ENCODE measurements around the gene CYP2C19.
"Not testable (repeated sequence)": the region's sequence is repeated elsewhere in the genome, so short reads cannot be mapped to it uniquely, and the experiment has no call there.

Gene CYP2C19

DNA sequence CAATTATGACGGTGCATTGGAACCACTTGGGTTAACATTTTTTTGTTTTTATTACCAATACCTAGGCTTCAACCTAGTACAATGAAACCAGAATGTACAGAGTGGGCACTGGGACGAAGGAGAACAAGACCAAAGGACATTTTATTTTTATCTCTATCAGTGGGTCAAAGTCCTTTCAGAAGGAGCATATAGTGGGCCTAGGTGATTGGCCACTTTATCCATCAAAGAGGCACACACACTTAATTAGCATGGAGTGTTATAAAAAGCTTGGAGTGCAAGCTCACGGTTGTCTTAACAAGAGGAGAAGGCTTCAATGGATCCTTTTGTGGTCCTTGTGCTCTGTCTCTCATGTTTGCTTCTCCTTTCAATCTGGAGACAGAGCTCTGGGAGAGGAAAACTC, at the start of gene CYP2C19:
Gene CYP2C19 (plus strand): TSS at position 289 of the 400 bp plus-strand sequence. CDS start 25 bp downstream, at position 314.
- DNase-seq, result no peak

DNA sequence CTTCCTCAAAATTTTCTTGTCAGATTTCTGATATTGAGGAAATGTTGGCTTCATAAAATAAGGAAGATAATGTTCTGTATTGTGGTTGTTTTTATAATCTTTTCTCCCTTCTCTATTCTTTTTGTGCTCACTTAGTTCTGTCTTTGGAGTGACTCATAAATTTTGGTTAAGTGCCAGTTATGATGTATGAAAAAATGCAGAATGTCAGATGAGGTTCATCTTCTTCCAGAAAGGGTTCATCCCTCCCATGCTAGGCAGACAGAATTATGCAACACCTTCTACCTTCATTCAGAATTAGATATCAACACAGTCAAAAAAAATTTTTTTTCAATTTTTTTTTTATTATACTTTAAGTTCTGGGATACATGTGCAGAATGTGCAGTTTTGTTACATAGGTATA, 36.6 kb upstream of the CYP2C19 start:
- peak; percentile 17 for DNase-seq

DNA sequence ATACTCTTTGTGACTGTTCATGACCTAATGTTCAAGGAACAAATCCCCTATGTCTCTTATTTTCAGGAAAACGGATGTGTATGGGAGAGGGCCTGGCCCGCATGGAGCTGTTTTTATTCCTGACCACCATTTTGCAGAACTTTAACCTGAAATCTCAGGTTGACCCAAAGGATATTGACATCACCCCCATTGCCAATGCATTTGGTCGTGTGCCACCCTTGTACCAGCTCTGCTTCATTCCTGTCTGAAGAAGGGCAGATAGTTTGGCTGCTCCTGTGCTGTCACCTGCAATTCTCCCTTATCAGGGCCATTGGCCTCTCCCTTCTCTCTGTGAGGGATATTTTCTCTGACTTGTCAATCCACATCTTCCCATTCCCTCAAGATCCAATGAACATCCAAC, 27.3 kb upstream of the CYP2C19 start:
- no peak for DNase-seq

DNA sequence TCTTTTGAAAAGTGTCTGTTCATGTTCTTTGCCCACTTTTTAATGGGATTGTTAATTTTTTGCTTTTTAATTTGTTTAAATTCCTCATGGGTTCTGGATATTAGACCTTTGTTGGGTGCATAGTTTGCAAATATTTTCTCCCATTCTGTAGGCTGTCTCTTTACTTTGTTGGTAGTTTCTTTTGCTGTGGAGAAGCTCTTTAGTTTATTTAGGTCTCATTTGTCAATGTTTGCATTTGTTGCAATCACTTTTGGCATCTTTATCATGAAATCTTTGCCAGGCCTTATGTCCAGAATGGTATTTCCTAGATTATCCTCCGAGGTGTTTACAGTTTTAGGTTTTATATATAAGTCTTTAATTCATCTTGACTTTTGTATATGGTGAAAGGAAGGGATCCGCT, 23.9 kb upstream of the CYP2C19 start:
- DNase-seq, result no peak

DNA sequence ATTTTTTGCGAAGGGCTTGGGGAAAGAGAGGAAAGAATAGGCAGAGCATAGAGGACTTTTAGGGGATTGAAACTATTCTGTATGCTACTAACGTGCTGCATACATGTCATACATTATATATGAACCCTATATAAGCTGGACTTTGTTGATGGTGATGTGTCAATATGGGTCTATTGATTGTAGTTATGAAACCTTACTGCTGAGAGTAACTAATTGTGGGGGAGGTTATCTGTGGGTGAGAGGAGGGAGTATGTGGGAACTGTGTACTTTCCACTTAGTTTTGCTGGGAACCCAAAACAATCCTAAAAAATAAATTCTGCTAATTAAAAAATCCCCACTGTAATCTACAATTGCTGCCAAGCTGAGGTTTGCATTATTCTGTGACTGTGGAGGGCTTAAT, 15.3 kb upstream of the CYP2C19 start:
- no peak for DNase-seq

DNA sequence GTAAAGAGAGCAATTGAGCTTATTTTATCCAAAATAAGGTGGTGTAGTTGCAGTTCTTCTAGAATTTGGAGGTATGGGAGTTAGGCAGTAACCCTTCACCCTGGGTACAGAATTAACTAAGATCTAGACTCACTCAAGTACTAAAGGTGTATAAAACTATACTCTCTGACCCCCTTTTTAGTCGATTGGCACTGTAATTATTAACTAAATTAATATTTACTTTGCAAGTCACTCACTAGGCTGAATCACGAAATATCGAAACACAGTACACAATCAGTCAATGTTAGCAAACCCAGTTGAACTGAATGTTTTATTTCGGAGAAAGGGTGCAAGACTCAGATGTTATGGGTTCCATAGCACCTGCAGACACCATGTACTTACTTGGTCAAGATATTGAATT, 14.6 kb upstream of the CYP2C19 start:
- DNase-seq, result no peak

DNA sequence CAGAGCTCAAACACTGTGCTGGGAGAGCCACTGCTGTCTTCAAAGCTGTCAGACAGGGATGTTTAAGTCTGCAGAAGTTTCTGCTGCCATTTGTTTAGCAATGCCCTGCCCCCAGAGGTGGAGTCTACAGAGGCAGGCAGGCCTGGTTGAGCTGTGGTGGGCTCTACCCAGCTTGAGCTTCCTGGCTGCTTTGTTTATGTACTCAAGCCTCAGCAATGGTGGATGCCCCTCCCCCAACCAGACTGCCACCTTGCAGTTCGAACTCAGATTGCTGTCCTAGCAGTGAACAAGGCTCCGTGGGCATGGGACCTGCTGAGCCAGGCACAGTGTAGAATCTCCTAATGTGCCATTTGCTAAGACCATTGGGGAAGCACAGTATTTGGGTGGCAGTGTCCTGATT, 4.6 kb upstream of the CYP2C19 start:
- no peak for DNase-seq

DNA sequence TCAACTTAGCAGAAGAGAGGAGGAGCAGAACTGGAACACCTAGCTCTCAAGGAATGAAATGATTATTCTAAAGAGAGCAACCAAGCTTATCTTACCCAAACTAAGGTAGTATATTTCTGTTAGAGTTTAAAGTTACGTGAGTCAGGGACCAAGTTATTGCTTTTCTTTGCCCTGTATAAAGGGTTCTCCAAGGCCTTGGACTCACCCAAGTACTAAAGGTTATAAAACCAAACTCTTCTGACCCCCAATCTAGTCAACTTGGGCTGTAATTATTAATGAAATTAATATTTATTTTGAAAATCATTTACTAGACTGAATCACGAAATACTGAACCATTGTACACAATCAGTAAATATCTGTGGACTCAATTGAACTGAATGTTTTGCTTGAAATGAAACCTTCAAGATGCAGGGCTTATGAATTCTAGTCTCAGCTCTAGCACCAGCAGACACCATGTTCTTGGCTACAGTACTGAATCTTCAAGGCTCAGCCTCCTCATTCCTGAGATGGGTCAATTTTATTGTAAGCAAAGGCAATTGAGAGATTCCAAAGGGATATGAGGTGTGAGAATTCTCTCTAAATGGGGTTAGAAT, 1.8 kb upstream of the CYP2C19 start:
- DNase-seq, result no peak

DNA sequence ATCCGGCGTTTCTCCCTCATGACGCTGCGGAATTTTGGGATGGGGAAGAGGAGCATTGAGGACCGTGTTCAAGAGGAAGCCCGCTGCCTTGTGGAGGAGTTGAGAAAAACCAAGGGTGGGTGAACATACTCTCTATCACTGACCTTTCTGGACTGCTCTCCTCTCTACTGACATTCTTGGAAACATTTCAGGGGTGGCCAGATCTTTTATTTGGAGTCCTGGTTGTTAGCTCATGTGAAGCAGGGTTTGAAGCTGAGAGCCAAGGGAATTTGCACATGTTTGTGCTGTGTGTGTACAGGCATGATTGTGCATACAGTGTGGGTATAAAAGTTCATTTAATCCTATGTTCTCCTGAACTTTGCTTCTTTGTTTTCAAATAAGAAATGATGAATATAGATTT, 12.9 kb downstream of the CYP2C19 start:
- not testable (repeated sequence) for DNase-seq

DNA sequence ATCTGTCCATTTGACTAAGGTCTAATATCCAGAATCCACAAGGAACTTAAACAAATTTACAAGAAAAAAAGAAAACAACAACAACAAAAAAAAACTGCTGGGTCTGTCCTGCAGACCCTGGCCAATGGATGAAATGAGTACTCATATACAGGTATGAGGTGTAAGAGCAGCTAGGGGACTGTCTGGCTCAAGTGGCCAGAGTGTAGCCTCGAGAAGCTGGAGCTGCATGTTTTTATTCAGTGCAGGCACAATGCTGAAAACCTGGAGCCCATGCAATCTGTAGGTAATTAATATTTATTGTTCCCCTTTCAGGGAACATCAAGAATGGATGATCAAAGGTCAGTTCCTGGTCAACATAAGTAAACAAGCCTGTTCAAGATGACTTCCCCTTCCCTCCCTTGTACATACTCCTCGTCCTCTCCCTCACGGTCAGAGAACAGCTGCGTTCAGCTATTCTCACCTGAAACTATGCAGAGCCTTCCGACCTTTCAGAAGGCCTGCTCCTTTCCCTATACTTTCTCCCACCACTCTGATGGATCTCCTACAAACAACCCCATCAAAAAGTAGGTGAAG, 15.5 kb downstream of the CYP2C19 start:
- no peak for DNase-seq

DNA sequence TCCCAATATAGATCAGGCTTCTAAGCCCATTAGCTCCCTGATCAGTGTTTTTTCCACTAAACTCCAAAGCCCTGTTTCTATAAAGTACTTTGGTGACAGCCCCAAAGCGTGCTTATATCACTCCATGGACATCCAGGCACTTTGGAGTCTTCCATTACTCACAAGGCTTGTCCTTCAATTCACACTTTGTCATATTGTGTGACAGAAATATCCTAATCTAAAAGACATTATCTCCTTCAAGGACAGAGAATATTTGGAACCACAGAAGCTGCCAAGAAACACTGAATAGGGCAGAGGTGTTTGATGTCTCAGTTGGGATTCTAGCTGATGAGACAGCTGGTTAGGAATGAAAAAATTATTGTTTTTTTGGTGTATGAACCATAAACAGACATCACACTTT, 18.4 kb downstream of the CYP2C19 start:
- DNase-seq, result no peak

DNA sequence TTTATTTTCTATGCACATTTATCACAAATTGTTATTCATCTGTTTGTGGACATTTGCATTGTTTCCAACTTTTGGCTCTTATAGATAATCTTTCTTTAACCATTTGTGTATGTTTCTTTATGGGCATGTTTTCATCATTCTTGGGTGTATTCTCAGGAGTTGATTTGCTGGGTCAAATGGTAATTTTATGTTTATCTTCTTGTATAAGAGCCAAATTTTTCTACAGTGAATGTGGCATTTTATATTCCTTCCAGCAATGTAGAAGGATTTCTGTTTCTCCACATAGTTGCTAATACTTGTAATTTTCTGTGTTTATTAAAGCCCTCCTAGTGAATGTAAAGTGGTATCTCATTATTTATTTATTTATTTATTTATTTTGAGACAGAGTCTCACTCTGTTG, 21.8 kb downstream of the CYP2C19 start:
- no peak for DNase-seq

DNA sequence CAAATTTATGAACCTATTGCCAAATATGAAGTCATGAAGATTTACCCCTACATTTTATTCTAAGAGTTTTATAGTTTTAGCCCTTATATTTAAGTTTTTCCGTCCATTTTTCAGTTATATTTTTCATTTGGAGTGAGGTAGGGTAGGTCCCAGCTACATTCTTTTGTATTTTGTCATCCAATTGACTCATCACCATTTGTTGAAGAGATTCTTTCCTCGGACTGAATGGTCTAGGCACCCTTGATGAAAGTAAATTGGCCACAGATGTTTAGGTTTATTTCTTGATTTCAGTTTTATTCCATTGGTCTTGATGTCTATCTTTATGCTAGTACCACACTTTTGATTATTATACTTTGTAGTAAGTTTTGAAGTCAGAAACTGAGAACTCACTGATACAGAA, 22.7 kb downstream of the CYP2C19 start:
- peak; percentile 21 for DNase-seq

DNA sequence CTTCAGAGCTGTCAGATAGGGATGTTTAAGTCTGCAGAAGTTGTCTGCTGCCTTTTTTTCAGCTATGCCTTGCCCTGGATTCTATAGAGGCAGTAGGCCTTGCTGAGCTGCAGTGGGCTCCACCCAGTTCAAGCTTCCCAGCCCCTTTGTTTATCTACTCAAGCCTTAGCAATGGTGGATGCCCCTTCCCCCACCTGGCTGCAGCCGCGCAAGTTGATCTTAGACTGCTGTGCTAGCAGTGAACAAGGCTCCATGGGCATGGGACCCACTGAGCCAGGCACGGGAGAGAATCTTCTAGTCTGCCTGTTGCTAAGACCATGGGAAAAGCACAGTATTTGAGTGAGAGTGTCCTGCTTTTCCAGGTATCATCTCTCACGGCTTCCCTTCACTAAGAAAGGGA, 38.1 kb downstream of the CYP2C19 start:
- DNase-seq, result not testable (repeated sequence)

DNA sequence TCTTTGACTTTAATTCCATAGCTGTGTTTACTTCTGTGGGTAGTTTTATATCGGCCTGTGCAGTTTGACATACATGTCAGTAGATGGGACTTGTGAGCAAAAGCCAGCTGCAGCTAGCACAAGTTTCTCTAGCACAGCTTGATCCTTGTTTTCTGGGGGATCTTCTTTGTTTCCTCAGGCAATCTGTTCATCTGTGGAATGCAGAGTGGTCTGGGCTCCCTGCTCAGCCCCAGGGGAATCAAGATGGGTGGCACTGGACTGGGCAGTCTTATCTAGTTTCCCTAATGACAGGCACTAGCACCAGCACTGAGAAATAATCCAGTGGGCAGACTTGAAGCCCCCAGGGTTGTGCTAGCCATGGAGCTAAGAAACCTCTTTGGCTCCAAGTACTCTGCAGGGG, 40.8 kb downstream of the CYP2C19 start:
- no peak for DNase-seq

DNA sequence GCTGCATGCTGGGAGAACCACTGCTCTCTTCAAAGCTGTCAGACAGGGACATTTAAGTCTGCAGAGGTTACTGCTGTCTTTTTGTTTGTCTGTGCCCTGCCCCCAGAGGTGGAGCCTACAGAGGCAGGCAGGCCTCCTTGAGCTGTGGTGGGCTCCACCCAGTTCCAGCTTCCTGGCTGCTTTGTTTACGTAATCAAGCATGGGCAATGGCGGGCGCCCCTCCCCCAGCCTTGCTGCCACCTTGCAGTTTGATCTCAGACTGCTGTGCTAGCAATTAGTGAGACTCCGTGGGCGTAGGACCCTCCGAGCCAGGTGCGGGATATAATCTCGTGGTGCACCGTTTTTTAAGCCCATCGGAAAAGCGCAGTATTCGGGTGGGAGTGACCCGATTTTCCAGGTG, 67.5 kb downstream of the CYP2C19 start:
- DNase-seq, result not testable (repeated sequence)

DNA sequence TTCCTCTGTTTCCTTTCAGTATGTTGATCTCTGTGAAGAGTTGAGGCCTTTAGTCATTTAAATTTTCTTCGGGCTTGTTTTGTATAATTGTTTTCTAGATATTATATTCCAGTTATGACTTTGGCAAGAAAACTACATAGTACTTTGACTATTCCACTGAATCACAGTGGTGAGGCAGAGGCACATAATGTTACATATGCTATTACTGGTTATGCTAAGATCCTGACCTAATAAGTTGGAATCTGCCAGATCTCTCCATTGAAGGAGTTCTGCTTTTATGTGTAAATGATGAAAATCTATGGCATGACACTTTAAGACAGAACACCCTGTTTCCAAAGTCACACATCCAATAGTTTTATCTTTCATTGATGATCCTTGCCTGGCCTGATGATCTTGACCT, 83.7 kb downstream of the CYP2C19 start:
- no peak for DNase-seq

DNA sequence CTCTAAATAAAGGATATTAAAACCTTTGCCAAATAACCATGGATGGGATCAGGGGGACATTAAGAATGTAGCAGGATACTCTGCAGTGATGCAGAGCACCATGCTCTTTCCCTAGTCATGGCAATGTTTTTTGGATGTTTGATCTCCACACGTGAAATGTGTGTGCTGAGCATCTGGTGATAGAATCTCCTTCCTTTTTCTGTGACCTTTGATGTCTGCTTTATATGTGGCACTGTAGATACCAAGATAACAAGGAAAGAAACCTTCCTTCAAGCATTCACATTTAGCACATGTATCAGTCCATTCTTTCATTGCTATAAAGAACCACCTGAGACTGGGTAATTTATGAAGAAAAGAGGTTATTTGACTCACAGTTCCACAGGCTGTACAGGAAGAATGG, 88.3 kb downstream of the CYP2C19 start:
- no peak for DNase-seq

DNA sequence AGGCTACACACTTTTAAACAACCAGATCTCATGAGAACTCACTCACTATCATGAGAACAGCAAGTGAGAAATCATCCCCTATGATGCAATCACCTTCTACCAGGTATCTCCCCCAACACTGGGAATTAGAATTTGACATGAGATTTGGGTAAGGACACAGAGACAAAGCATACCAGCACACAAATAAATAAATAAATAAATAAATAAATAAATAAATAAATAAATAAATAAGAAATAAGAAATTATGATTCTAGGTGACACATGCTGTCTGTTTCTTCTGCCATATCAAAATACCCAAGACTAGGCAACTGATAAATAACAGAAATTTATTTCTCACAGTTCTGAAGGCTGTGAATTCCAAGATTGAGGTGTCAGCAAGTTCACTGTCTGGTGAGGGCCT, 88.8 kb downstream of the CYP2C19 start:
- no peak for DNase-seq

DNA sequence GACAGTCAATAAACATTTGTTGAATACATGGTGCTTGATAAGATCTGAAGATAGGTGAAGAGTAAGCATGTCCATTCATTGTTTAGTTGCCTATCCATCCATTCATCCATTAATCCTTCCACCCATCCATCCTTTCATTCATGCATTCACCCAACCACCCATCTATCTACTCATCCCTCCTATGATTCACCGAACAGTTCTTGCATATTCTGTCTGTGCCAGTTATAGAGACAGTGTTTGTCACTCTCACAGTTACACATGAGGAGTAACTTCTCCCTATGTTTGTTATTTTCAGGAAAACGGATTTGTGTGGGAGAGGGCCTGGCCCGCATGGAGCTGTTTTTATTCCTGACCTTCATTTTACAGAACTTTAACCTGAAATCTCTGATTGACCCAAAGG, 90.0 kb downstream of the CYP2C19 start:
- no peak for DNase-seq

DNA sequence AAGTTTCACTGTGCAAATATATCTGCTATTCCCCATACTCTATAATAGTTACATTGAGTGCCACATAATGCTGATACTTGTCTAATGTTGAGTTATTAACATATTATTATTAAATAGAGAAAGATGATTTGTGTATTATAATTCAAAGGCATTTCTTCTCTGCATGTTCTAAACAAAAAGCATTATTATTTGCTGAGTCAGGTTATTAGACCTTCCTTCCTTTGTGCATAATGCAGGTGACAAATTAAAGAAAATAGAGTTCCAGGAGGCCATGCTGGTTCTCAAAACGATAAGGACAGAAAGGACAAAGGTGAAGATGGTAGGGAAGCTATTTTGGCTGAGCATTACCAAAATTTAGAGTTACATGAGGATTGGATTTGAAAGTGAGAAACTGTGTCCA, 90.6 kb downstream of the CYP2C19 start:
- DNase-seq, result no peak

DNA sequence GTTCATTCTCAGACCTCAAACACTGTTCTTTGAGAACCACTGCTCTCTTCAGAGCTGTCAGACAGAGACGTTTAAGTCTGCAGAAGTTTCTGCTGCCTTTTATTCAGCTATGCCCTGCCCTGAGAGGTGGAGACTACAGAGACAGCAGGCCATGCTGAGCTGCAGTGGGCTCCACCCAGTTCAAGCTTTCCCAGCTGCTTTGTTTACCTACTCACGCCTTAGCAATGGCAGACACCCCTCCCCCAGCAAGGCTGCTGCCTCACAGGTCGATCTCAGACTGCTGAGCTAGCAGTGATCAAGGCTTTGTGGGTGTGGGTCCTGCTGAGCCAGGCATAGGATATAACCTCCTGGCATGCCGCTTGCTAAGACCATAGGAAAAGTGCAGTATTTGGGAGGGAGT, 95.5 kb downstream of the CYP2C19 start:
- DNase-seq, result no peak

DNA sequence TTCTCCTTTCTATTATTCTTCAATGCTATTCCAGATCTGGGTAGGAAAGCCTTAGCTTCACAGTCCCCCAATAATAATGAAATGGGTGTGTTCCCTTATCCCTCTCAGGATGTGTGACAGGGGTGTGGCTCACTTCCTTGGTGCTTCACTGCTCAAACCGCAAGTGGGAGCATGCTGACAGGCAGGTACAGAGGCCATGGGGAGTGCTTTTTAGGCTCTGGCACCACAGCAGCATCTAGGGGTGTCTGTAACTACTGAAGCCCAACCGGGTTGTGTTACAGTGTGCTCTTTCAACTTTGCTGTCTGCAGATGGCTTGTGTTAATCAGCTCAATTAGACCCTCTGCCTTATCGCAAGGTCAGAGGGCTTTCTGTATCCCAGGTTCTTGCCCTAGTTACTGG, 96.6 kb downstream of the CYP2C19 start:
- no peak for DNase-seq

DNA sequence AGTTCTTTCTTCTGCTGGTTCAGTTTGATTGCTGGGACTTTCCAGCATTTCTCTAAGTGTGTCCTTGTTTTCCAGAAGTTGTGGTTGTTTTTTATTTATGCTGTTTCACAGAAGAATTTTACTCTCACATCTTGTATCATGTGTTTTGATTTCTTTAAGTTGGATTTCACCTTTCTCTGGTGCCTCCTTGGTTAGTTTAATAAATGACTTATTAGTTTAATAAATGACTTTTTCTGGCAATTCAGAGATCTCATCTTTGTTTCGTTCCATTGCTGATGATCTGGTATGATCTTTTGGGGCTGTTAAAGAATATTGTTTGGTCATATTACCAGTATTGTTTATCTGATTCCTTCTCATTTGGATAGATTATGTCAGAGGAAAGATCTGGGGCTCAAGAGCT, 116.2 kb downstream of the CYP2C19 start:
- DNase-seq, result no peak

DNA sequence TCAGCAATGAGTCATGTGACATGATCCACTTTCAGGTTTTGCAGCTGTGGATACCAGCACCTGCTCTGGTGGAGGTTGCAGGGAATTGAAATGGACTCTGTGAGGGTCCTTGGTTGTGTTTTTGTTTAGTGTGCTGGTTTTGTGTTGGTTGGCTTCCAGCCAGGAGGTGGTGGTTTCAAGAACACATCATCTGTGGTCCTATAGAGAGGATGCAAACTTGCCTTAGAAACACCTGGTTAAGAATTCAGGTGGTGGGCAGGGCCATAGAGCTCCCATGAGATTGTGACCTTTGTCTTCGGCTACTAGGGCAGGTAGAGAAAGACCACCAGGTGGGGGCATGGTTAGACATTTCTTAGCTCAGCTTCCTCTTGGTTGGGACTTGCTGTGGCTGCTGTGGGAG, 116.7 kb downstream of the CYP2C19 start:
- DNase-seq, result no peak

Data from EL (cell line).